Epidermal melanocyte (primary cell): ENCODE data around the gene SLC5A9.
"Not testable (repeated sequence)": the region's sequence is repeated elsewhere in the genome, so short reads cannot be mapped to it uniquely, and the experiment has no call there.

Experiments
- DNase-seq: peaks from one replicate; pipeline ENCODE4 v3.0.0; 2011; ENCODE audit warnings: low spot score; ENCODE audit not compliant: insufficient read length

SLC5A9 gene

GRCh38 chr1:48213462-48213861 lies 9.1 kb upstream of the SLC5A9 start:
- not testable (repeated sequence) for DNase-seq

- DNase-seq, result not testable (repeated sequence)
Observed at GRCh38 chr1:48214366-48214765, 8.2 kb upstream of the SLC5A9 start.

- DNase-seq, result no peak
Observed at GRCh38 chr1:48214820-48215219, 7.7 kb upstream of the SLC5A9 start.

GRCh38 chr1:48215222-48215621 lies 7.3 kb upstream of the SLC5A9 start:
- DNase-seq, result no peak

GRCh38 chr1:48215889-48216288 lies 6.6 kb upstream of the SLC5A9 start:
- no peak for DNase-seq

- peak; percentile 71 for DNase-seq
Observed at GRCh38 chr1:48216313-48216712, 6.2 kb upstream of the SLC5A9 start.

GRCh38 chr1:48216941-48217340 lies 5.6 kb upstream of the SLC5A9 start:
- DNase-seq, result no peak

GRCh38 chr1:48217856-48218255 lies 4.7 kb upstream of the SLC5A9 start:
- no peak for DNase-seq

GRCh38 chr1:48219803-48220202 lies 2.7 kb upstream of the SLC5A9 start:
- no peak for DNase-seq

- DNase-seq, result no peak
Observed at GRCh38 chr1:48221122-48221521, 1.4 kb upstream of the SLC5A9 start.

- DNase-seq, result no peak
Observed at GRCh38 chr1:48221657-48222056, 859 bp upstream of the SLC5A9 start.

- no peak for DNase-seq
Observed at GRCh38 chr1:48223366-48224240, 1.1 kb downstream of the SLC5A9 start.

- no peak for DNase-seq
Observed at GRCh38 chr1:48224791-48225190, 2.3 kb downstream of the SLC5A9 start.

GRCh38 chr1:48225579-48225978 lies 3.1 kb downstream of the SLC5A9 start:
- DNase-seq, result no peak

- no peak for DNase-seq
Observed at GRCh38 chr1:48227165-48228013, 4.9 kb downstream of the SLC5A9 start.

GRCh38 chr1:48228156-48228555 lies 5.6 kb downstream of the SLC5A9 start:
- DNase-seq, result no peak

GRCh38 chr1:48229317-48229716 lies 6.8 kb downstream of the SLC5A9 start:
- DNase-seq, result no peak

- no peak for DNase-seq
Observed at GRCh38 chr1:48230236-48230635, 7.7 kb downstream of the SLC5A9 start.

GRCh38 chr1:48232722-48233121 lies 10.2 kb downstream of the SLC5A9 start:
- no peak for DNase-seq

- DNase-seq, result no peak
Observed at GRCh38 chr1:48233666-48234485, 11.4 kb downstream of the SLC5A9 start.

- no peak for DNase-seq
Observed at GRCh38 chr1:48235652-48236051, 13.1 kb downstream of the SLC5A9 start.
